ENCODE data around the gene FRRS1L.

DNA sequence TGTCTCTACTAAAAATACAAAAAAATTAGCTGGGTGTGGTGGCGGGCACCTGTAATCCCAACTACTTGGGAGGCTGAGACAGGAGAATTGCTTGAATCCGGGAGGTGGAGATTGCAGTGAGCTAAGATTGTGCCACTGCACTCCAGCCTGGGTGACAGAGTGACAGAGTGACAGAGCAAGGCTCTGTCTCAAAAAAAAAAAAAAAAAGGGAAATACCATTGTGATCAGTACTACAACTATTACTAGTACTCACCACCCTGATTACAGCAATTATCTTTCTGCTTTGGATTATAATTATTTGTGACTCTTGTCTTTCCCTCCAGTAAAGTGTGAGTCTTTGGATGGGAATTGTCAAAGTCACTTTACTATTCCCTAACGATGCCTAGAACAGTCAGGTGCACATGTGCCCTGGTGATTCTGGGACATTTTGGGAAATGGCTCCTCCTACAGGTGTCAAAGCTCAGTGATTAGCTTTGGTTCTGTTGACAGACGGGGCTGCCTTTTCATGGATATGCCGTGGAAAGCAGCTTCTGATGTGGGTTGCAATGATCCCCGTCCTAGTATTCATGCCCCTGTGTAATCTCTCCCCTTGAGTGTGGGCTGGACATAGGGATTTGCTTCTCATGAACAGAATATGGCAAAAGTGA, 31.8 kb upstream of the FRRS1L start:
- TF ChIP-seq, protein P1, sequence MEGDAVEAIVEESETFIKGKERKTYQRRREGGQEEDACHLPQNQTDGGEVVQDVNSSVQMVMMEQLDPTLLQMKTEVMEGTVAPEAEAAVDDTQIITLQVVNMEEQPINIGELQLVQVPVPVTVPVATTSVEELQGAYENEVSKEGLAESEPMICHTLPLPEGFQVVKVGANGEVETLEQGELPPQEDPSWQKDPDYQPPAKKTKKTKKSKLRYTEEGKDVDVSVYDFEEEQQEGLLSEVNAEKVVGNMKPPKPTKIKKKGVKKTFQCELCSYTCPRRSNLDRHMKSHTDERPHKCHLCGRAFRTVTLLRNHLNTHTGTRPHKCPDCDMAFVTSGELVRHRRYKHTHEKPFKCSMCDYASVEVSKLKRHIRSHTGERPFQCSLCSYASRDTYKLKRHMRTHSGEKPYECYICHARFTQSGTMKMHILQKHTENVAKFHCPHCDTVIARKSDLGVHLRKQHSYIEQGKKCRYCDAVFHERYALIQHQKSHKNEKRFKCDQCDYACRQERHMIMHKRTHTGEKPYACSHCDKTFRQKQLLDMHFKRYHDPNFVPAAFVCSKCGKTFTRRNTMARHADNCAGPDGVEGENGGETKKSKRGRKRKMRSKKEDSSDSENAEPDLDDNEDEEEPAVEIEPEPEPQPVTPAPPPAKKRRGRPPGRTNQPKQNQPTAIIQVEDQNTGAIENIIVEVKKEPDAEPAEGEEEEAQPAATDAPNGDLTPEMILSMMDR (IDR thresholded peaks at IDR 0.05) = no peak
- no peak for TF ChIP-seq EZH2 (IDR thresholded peaks at IDR 0.05; ENCODE audit: borderline replicate concordance, insufficient read depth, low read depth, low read length, poor library complexity, severe bottlenecking)

Data from B cell (primary cell).